HEK293T (cell line): ENCODE data around the gene TNRC18.
A peak's percentile ranks its signal among the peaks of the same experiment; 100 is the strongest.

ENCODE experiments used
- ARNT ChIP-seq: fragments of 450-650 bp; IDR thresholded peaks from 2 replicates; pipeline ENCODE4 v1.6.1; 2017; ENCODE audit warnings: mild to moderate bottlenecking
- BHLHE40 ChIP-seq: fragments of 450-650 bp; IDR thresholded peaks from 2 replicates; pipeline ENCODE4 v1.6.1; 2016; ENCODE audit warnings: mild to moderate bottlenecking, moderate library complexity, borderline replicate concordance
- CTBP1 ChIP-seq: fragments of 450-650 bp; IDR thresholded peaks from 2 replicates; pipeline ENCODE4 v1.6.1; 2016; ENCODE audit warnings: borderline replicate concordance
- ELF4 ChIP-seq: fragments of 450-650 bp; IDR thresholded peaks from 2 replicates; pipeline ENCODE4 v1.6.1; 2017; ENCODE audit warnings: antibody characterized with exemption
- FOXK2 ChIP-seq: fragments of 450-650 bp; IDR thresholded peaks from 2 replicates; pipeline ENCODE4 v1.6.1; 2016; ENCODE audit warnings: mild to moderate bottlenecking
- FOXM1 ChIP-seq: fragments of 450-650 bp; IDR thresholded peaks from 2 replicates; pipeline ENCODE4 v1.6.1; 2017; ENCODE audit warnings: mild to moderate bottlenecking, borderline replicate concordance
- HDGF ChIP-seq: fragments of 450-650 bp; IDR thresholded peaks from 2 replicates; pipeline ENCODE4 v1.6.1; 2017; ENCODE audit warnings: antibody characterized with exemption, borderline replicate concordance
- L3MBTL2 ChIP-seq: fragments of 450-650 bp; conservative IDR thresholded peaks from 2 replicates; pipeline ENCODE4 v1.6.1; 2016; ENCODE audit warnings: mild to moderate bottlenecking
- NFRKB ChIP-seq: fragments of 450-650 bp; IDR thresholded peaks from 2 replicates; pipeline ENCODE4 v1.6.1; 2016; ENCODE audit warnings: mild to moderate bottlenecking, moderate library complexity
- SP1 ChIP-seq: fragments of 450-650 bp; IDR thresholded peaks from 2 replicates; pipeline ENCODE4 v1.6.1; 2017
- SUZ12 ChIP-seq: fragments of 450-650 bp; IDR thresholded peaks from 2 replicates; pipeline ENCODE4 v1.6.1; 2016; ENCODE audit warnings: mild to moderate bottlenecking
- TARDBP ChIP-seq: fragments of 450-650 bp; IDR thresholded peaks from 2 replicates; pipeline ENCODE4 v1.6.1; 2016
- ZNF384 ChIP-seq: fragments of 450-650 bp; IDR thresholded peaks from 2 replicates; pipeline ENCODE4 v1.6.1; 2016

GRCh38 chr7:5424749-5425506 is 1.3 kb upstream of the TNRC18 start:
- TF ChIP-seq BHLHE40 (no peak), SP1 (no peak), NFRKB (no peak), ELF4 (no peak), TARDBP (no peak), ZNF384 (no peak), L3MBTL2 (0 out of 2 replicates have a peak, but pooled peaks have one; percentile 36), FOXK2 (no peak), FOXM1 (no peak), SUZ12 (no peak), HDGF (no peak), CTBP1 (no peak), ARNT (no peak)
